Karpas-422 (cell line): ENCODE data around the gene MLC1. TPM values are rescaled to one million over a fixed set of nuclear protein-coding genes. Genes with fewer than 3 reads are reported as not detected.

ENCODE experiments used
- DNase-seq: peaks from one replicate; pipeline ENCODE4 v3.0.0-alpha.2; 2015
- H2AFZ ChIP-seq: fragments of 200-600 bp; sonication (generic); 2 replicates; pipeline ENCODE4 v1.6.1; 2014; ENCODE audit warnings: antibody characterized with exemption, low read length, mixed read lengths
- H3K27ac ChIP-seq: fragments of 200-600 bp; sonication (generic); 2 replicates; pipeline ENCODE4 v1.5.1; 2014; ENCODE audit warnings: mild to moderate bottlenecking, low read length, moderate library complexity
- H3K27me3 ChIP-seq: fragments of 200-600 bp; sonication (generic); 2 replicates; pipeline ENCODE4 v1.6.1; 2014; ENCODE audit warnings: low read length, mixed read lengths
- H3K36me3 ChIP-seq: fragments of 200-600 bp; sonication (generic); 2 replicates; pipeline ENCODE4 v1.6.1; 2014; ENCODE audit warnings: low read length, mixed read lengths; ENCODE audit not compliant: insufficient read depth
- H3K4me1 ChIP-seq: fragments of 200-600 bp; sonication (generic); 2 replicates; pipeline ENCODE4 v1.6.1; 2014; ENCODE audit warnings: mild to moderate bottlenecking, low read length, mixed read lengths
- H3K4me2 ChIP-seq: fragments of 200-600 bp; sonication (generic); 2 replicates; pipeline ENCODE4 v1.6.1; 2014; ENCODE audit warnings: low read length, low read depth, mild to moderate bottlenecking; ENCODE audit not compliant: poor library complexity, severe bottlenecking
- H3K4me3 ChIP-seq: fragments of 200-600 bp; sonication (generic); 2 replicates; pipeline ENCODE4 v1.5.1; 2014; ENCODE audit warnings: mild to moderate bottlenecking, antibody characterized with exemption, low read length, mixed read lengths
- H3K79me2 ChIP-seq: fragments of 200-600 bp; sonication (generic); 2 replicates; pipeline ENCODE4 v1.6.1; 2014; ENCODE audit warnings: mild to moderate bottlenecking, low read length, mixed read lengths
- H3K9ac ChIP-seq: fragments of 200-600 bp; sonication (generic); 2 replicates; pipeline ENCODE4 v1.6.0; 2014; ENCODE audit warnings: low read length
- H3K9me2 ChIP-seq: fragments of 200-600 bp; sonication (generic), shearing (Covaris generic); replicated peaks from 2 replicates; pipeline ENCODE4 v1.6.0; 2014; ENCODE audit warnings: mild to moderate bottlenecking, low read length, moderate library complexity; ENCODE audit not compliant: insufficient read depth
- H3K9me3 ChIP-seq: fragments of 300-700, 200-600 bp; sonication (generic); 2 replicates; pipeline ENCODE4 v1.6.1; 2014; ENCODE audit warnings: low read length, mixed read lengths
- H4K20me1 ChIP-seq: fragments of 200-600 bp; sonication (generic); 2 replicates; pipeline ENCODE4 v1.6.1; 2014; ENCODE audit warnings: mild to moderate bottlenecking, antibody characterized with exemption, low read length, low read depth; ENCODE audit not compliant: insufficient read depth
- total RNA-seq: library from RNA; depleted of rRNA; stranded (reverse); fragments of >200 nt; shearing (Covaris generic); gene quantifications from 2 replicates; pipeline ENCODE4 v1.2.3, GENCODE V29; 2014; ENCODE audit warnings: low replicate concordance

MLC1 gene
- total RNA-seq, 1 experiment from 2014 or later = not detected

DNA sequence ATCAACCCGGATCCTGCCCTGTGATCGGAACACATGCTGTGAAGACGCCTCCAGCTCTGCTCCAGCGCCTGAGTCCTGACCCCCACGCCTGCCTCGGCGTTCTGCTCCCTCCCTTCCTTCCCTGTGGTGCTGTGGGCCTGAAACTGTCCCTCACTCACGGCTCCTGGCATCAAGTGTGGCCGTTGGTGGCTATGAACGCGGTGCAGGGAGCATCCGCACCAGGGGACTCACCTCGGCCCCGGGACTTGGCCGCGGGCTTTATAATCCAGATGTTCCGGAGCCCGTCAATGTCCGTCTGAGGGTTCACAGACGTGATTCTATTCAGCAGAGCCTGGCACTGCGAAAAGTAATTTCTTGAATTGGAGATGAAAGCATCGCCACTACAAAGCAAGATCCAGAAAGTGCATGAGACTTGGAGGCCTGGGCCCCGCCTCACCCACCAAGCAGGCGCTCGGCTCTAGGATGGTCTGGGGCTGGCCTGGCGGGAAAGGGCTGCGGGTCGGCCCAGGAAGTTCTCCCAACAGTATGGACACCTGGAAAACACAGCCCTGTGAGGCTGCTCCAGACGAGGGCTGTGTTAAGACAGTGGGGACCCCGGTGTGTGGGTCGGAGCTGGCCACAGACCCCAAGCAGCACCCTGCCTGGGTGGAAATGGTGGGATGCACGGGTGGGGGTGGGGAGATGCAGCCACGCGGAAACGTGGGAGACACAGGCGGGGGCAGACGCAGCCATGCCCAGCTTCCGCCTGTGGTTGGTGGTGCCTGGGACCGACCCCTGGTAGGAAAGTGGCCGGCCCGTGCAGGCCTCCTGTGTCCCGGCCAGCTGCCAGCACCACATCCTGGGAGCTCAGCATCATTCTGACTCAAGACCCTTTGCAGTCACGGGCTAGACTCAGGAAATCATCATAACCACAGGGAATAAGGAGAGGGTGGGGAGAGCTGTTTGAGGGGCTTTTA lies 50.8 kb downstream of the MLC1 start:
- H3K9me3 ChIP-seq = peaks cover 2% of the 10 kb centered on the region
- peaks cover 4% of the 10 kb centered on the region; the same call in 1 of the 2 replicates for H3K27me3 ChIP-seq
- H3K9ac ChIP-seq = no peak overlapping the region
- no peaks in the 10 kb centered on the region for H3K4me1 ChIP-seq
- no peaks in the 10 kb centered on the region for H3K79me2 ChIP-seq
- H3K36me3 ChIP-seq = no peaks in the 10 kb centered on the region
- no peak for DNase-seq
- no peak overlapping the region for H2AFZ ChIP-seq
- no peak overlapping the region for H3K27ac ChIP-seq
- H4K20me1 ChIP-seq = no peaks in the 10 kb centered on the region
- H3K4me2 ChIP-seq = no peak overlapping the region
- H3K4me3 ChIP-seq = no peak overlapping the region
- no peaks in the 10 kb centered on the region for H3K9me2 ChIP-seq

- Histone ChIP-seq H3K27ac (no peak overlapping the region), H3K36me3 (no peaks in the 10 kb centered on the region), H3K9me2 (no peaks in the 10 kb centered on the region), H3K27me3 (no peaks in the 10 kb centered on the region), H3K4me2 (no peak overlapping the region), H3K4me1 (no peaks in the 10 kb centered on the region), H2AFZ (no peak overlapping the region), H3K79me2 (no peaks in the 10 kb centered on the region), H3K9me3 (no peaks in the 10 kb centered on the region), H4K20me1 (no peaks in the 10 kb centered on the region), H3K9ac (no peak overlapping the region), H3K4me3 (no peak overlapping the region)
- DNase-seq = no peak
Observed at GRCh38 chr22:50032941-50033601, 52.2 kb downstream of the MLC1 start.

GRCh38 chr22:50032109-50032871 lies 52.9 kb downstream of the MLC1 start:
- Histone ChIP-seq H3K27me3 (no peaks in the 10 kb centered on the region), H3K9ac (no peak overlapping the region), H2AFZ (no peak overlapping the region), H3K4me2 (no peak overlapping the region), H3K4me3 (no peak overlapping the region), H4K20me1 (no peaks in the 10 kb centered on the region), H3K9me3 (no peaks in the 10 kb centered on the region), H3K79me2 (no peaks in the 10 kb centered on the region), H3K36me3 (no peaks in the 10 kb centered on the region), H3K27ac (no peak overlapping the region), H3K4me1 (no peaks in the 10 kb centered on the region), H3K9me2 (no peaks in the 10 kb centered on the region)
- DNase-seq = no peak

DNA sequence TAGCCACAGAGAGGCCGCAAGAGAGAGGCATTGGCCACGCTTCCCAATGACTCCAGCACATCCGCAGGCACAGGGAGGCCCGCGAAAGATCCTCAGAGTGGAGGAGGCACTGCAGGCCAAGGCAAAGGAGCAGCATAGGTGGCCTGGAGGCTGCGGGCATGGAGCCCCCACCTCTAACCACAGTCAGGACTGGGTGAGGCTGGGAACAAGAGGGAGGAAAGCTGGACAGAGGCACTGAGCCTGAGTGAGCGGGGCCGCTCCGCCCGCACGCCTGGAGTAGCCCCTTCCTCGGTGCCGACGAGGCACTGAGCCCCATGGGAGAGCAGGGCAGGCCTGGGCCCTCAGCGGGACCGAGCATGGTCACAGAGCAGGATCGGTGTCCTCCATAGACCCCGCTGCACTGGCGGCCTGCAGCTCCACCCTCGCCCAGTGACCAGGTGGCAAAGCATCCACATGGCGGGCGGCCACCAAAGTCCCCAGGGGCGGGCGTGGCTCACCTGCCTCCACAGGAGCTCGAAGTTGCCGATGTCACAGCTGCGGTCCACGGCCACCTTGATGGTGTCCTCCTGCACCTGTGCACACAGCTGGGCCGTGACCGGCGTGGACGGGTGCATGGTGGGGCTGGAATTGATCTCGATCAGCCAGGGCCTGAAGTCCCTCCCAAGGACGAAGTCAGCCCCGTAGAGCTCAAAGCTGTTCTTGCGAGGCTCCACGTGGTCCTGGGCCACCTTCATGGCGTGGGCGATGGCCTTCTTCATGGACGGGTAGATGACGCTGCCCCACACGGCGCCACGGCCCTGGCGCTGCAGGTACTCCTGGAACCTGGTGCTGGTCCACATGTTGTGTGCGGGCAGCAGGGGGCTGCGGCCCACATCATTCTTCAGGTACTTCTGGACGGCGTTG lies 53.8 kb downstream of the MLC1 start:
- no peak overlapping the region for H3K9ac ChIP-seq
- no peaks in the 10 kb centered on the region for H3K79me2 ChIP-seq
- no peaks in the 10 kb centered on the region for H3K9me3 ChIP-seq
- DNase-seq = no peak
- H3K4me1 ChIP-seq = no peaks in the 10 kb centered on the region
- no peak overlapping the region for H3K4me2 ChIP-seq
- H3K4me3 ChIP-seq = no peak overlapping the region
- H3K27me3 ChIP-seq = no peaks in the 10 kb centered on the region
- no peak overlapping the region for H3K27ac ChIP-seq
- no peaks in the 10 kb centered on the region for H3K9me2 ChIP-seq
- H2AFZ ChIP-seq = no peak overlapping the region
- no peaks in the 10 kb centered on the region for H3K36me3 ChIP-seq
- H4K20me1 ChIP-seq = no peaks in the 10 kb centered on the region

GRCh38 chr22:50030297-50031188 lies 54.7 kb downstream of the MLC1 start:
- no peaks in the 10 kb centered on the region for H3K4me1 ChIP-seq
- no peak overlapping the region for H3K4me3 ChIP-seq
- peak; percentile 94 for DNase-seq
- no peaks in the 10 kb centered on the region for H4K20me1 ChIP-seq
- H3K9ac ChIP-seq = no peak overlapping the region
- H2AFZ ChIP-seq = no peak overlapping the region
- no peaks in the 10 kb centered on the region for H3K27me3 ChIP-seq
- no peak overlapping the region for H3K27ac ChIP-seq
- no peaks in the 10 kb centered on the region for H3K9me2 ChIP-seq
- H3K9me3 ChIP-seq = no peaks in the 10 kb centered on the region
- no peaks in the 10 kb centered on the region for H3K36me3 ChIP-seq
- no peak overlapping the region for H3K4me2 ChIP-seq
- no peaks in the 10 kb centered on the region for H3K79me2 ChIP-seq

DNA sequence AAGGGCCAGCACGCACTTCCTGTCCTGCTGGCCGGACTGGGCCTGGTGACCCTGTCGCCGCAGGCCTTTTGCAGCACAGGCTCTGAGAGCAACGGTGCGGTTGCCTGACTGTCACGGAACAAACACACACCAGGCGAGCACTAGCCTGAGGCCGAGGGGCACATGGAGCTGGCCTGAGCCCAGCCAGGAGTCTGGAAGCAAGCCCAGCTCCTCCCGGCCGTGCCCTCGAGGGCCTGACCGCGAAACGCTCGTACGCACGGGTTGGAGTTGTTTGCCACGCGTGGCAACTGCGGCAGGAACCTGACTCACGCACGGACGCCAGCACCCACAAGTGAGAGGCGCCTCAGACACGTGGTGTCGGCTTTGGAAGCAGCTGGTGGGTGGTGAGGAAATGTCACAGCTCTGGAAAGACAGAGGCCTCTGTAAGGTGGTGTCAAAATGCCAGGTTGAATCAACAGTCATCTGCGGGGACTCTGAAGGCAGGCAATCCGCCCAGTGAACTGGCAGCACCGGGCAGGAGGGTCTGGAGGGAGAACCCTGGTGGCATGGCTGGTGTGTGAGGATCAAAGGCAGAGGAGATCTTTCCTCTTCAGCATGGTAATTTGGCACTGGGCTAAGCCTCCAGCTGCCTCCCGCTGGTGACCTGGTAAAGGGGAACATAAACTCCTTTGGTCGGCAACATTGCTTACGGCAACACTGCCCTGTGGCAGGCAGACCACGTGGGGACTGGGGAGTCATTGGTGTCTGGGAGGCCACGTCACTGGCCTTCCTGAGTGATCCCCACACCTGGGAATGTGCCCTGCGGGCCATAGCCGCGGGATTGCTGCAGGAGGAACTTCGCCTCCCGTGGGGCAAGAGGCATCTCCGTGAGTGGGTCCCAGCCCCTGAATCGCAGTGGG lies 57.3 kb downstream of the MLC1 start:
- Histone ChIP-seq H3K4me3 (no peak overlapping the region), H3K9me2 (no peaks in the 10 kb centered on the region), H3K9ac (no peak overlapping the region), H2AFZ (no peak overlapping the region), H3K36me3 (no peaks in the 10 kb centered on the region), H3K4me2 (no peak overlapping the region), H3K4me1 (no peaks in the 10 kb centered on the region), H4K20me1 (no peaks in the 10 kb centered on the region), H3K27ac (no peak overlapping the region), H3K9me3 (no peaks in the 10 kb centered on the region), H3K79me2 (no peaks in the 10 kb centered on the region), H3K27me3 (no peaks in the 10 kb centered on the region)
- DNase-seq = peak; percentile 53
